Mucosa of descending colon (tissue), 3 donors: ENCODE measurements around the gene MED25. TPM values are rescaled to one million over a fixed set of nuclear protein-coding genes. Genes with fewer than 3 reads are reported as not detected.

Experiments used
- ATAC-seq: fragments of 200-7000 bp; cut with Tn5 transposase; one replicate; pipeline ENCODE4 v1.9.1; 2020; ENCODE audit warnings: mild to moderate bottlenecking, moderate library complexity
- DNase-seq, 3 donors: peaks; one replicate each; pipeline ENCODE4 v3.0.0-alpha.2; 2020
- H3K36me3 ChIP-seq: fragments of 200-600 bp; one replicate; pipeline ENCODE4 v1.8.0; 2021; ENCODE audit warnings: low read depth, mild to moderate bottlenecking
- H3K4me1 ChIP-seq: fragments of 200-600 bp; one replicate; pipeline ENCODE4 v1.8.0; 2021; ENCODE audit warnings: low read depth, mild to moderate bottlenecking
- H3K4me3 ChIP-seq: fragments of 200-600 bp; one replicate; pipeline ENCODE4 v1.8.0; 2021; ENCODE audit warnings: mild to moderate bottlenecking
- H3K9me3 ChIP-seq: fragments of 200-600 bp; one replicate; pipeline ENCODE4 v1.8.0; 2021; ENCODE audit warnings: mild to moderate bottlenecking
- intact Hi-C, 2 donors: fragments of 100-400 bp; cut with DNase I in 1 of 2; cut with micrococcal nuclease in 1 of 2; formaldehyde crosslinking; loops; one replicate each; pipeline versions ENCODE4 v1.11.0 to v1.11.1; 2022; cut with DNase I, micrococcal nuclease
- total RNA-seq, 3 donors: library from RNA; stranded (reverse); fragmentation: NEBNext Ultra II Directional in 2 of 3; extraction: Animal tissue kit (Norgen Biotek cat#: 25700) in 2 of 3; gene quantifications; one replicate each; pipeline versions ENCODE4 v1.2.1 to v1.2.4, GENCODE V29; 2021 to 2023
- TF ChIP-seq, protein P1 (sequence below): fragments of 200-600 bp; IDR thresholded peaks from one replicate; pipeline ENCODE4 v1.8.0; 2022; ENCODE audit warnings: antibody characterized with exemption, mild to moderate bottlenecking
- donor health status: DM: no; HTN: no; CAD: no; lungs with moderate emphysema.
- donor health status: DM: no; HTN: no; CAD: no.
- donor health status: DM: no; HTN: yes; CAD: no.

Gene MED25
- total RNA-seq, 3 donors from 2014 or later: 54.7 to 57.4 (median 55.2) TPM

DNA sequence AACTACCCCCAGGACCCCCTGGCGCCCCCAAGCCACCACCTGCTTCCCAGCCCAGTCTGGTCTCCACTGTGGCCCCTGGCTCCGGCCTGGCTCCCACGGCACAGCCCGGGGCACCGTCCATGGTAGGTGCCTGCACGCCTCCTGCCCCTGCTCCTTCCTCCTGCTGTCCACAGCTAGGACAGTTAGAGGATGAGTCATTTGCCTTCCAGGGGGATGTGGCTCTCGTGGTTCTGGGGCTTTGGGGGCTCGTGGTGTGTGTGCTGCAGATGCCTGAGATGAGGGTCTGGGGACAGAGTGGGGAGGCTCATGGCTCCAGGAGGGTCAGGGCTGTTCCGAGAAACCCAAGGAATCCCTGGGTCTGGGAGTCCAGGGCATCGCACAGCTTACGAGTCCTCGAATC, 12.7 kb downstream of the MED25 start:
- intact Hi-C loops: no loop called here
- Histone ChIP-seq H3K9me3 (no peaks in the 10 kb centered on the region), H3K4me3 (no peak overlapping the region), H3K4me1 (no peaks in the 10 kb centered on the region), H3K36me3 (peaks cover 10% of the 10 kb centered on the region)
- ATAC-seq (no peak), DNase-seq (no peak)
- TF ChIP-seq, protein P1, sequence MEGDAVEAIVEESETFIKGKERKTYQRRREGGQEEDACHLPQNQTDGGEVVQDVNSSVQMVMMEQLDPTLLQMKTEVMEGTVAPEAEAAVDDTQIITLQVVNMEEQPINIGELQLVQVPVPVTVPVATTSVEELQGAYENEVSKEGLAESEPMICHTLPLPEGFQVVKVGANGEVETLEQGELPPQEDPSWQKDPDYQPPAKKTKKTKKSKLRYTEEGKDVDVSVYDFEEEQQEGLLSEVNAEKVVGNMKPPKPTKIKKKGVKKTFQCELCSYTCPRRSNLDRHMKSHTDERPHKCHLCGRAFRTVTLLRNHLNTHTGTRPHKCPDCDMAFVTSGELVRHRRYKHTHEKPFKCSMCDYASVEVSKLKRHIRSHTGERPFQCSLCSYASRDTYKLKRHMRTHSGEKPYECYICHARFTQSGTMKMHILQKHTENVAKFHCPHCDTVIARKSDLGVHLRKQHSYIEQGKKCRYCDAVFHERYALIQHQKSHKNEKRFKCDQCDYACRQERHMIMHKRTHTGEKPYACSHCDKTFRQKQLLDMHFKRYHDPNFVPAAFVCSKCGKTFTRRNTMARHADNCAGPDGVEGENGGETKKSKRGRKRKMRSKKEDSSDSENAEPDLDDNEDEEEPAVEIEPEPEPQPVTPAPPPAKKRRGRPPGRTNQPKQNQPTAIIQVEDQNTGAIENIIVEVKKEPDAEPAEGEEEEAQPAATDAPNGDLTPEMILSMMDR: no peak

DNA sequence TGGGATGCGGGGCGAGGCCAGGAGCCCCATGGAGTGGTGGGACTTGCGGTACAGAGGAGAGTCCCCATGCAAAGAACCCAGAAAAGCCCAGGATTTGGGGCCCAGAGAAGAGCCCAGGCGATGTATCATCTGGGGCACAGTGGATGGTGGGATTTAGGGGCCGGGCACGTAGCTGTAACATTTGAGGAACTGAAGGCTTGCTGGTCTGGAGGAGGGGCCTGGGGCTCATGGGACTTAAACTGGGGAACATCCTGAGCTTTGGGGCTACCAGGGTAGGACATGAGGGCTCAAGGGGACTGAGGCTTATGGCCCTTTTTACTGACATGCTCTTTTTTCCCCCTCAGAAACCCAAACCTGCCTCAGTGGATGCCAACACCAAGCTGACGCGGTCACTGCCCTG, 13.5 kb downstream of the MED25 start:
- H3K4me1 ChIP-seq: no peaks in the 10 kb centered on the region
- peaks cover 10% of the 10 kb centered on the region for H3K36me3 ChIP-seq
- intact Hi-C loops: no loop called here
- ATAC-seq (no peak), DNase-seq (no peak)
- H3K9me3 ChIP-seq: no peaks in the 10 kb centered on the region
- TF ChIP-seq, protein P1: no peak
- H3K4me3 ChIP-seq: no peak overlapping the region

DNA sequence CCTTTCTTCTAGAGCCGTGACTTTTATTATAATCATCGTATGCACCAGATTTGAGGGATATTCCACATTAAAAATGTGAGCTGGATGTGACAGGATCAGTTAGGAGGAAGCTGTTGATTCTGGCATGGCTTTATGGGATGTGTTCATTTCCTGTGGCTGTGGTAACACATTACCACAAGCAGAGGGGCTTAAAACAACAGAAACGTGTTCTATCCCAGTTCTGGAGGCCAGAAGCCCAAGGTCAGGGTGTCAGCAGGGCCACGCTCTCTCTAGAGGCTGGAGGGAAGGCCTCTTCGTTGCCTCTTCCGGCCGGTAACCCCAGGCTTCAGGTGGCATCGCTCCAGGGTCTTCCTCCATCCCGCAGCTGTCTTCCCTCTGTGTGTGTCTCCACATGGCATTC, 14.5 kb downstream of the MED25 start:
- DNase-seq: no peak
- no peak for ATAC-seq
- intact Hi-C loops: no loop called here
- no peak overlapping the region for H3K4me3 ChIP-seq
- H3K9me3 ChIP-seq: no peaks in the 10 kb centered on the region
- H3K36me3 ChIP-seq: peaks cover 10% of the 10 kb centered on the region
- TF ChIP-seq, protein P1: no peak
- no peaks in the 10 kb centered on the region for H3K4me1 ChIP-seq

DNA sequence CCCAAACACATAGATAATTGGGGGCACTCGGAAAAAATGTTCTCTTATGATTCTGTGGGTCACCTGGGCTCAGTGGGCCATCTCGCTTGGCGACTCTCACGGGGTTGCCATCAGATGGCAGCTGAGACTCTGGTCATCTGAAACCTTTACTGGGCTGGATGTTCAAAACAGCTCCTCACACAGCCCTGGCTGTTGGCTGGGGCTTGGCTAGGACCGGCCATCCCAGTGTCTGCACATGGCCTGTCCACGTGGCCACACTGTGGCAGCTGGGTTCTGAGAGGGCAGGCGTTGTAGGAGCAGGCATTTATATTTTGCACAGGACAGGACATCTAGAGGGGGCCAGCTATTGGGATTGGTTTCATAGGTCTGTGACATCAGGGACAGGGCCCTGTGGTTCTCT, 15.5 kb downstream of the MED25 start:
- intact Hi-C loops: no loop called here
- peaks cover 6% of the 10 kb centered on the region for H3K36me3 ChIP-seq
- DNase-seq (no peak), ATAC-seq (no peak)
- no peak overlapping the region for H3K4me3 ChIP-seq
- TF ChIP-seq, protein P1: no peak
- no peaks in the 10 kb centered on the region for H3K4me1 ChIP-seq
- H3K9me3 ChIP-seq: no peaks in the 10 kb centered on the region

DNA sequence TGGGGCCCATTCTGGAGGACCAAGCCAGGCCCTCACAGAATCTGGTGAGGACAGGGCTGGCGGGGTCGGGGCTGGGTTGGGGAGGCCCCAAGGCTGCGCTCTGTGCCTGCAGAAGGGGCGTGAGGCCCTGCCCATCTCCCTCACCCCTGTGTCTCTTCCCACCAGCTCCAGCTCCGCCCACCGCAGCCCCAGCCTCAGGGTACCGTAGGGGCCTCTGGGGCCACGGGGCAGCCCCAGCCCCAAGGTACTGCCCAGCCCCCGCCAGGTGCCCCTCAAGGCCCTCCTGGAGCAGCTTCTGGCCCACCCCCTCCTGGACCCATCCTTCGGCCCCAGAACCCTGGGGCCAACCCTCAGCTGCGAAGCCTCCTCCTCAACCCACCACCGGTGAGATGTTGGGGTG, 17.5 kb downstream of the MED25 start:
- intact Hi-C loops: no loop called here
- TF ChIP-seq, protein P1: no peak
- H3K4me1 ChIP-seq: no peaks in the 10 kb centered on the region
- H3K9me3 ChIP-seq: no peaks in the 10 kb centered on the region
- DNase-seq: no peak
- H3K4me3 ChIP-seq: no peak overlapping the region
- no peak for ATAC-seq
- peaks cover 6% of the 10 kb centered on the region for H3K36me3 ChIP-seq
